Measurements from ENCODE around the gene TTC22.

TTC22 gene

GRCh38 chr1:54850737-54851136, 49.6 kb upstream of the TTC22 start (continued):
- no peak for TF ChIP-seq POU6F1 (CRISPR knock-in tag; IDR thresholded peaks at IDR 0.05; ENCODE audit: borderline replicate concordance, low read depth)
- TF ChIP-seq PATZ1 (CRISPR knock-in tag; IDR thresholded peaks at IDR 0.05; ENCODE audit: borderline replicate concordance) = no peak
- TF ChIP-seq ZFP3 (CRISPR knock-in tag; IDR thresholded peaks at IDR 0.05) = no peak

- ATAC-seq = peak; percentile 30
- no peak for TF ChIP-seq CSDC2 (CRISPR knock-in tag; IDR thresholded peaks at IDR 0.05)
- no peak for TF ChIP-seq RARB (CRISPR knock-in tag; IDR thresholded peaks at IDR 0.05)
- TF ChIP-seq ZC3H10 (CRISPR knock-in tag; IDR thresholded peaks at IDR 0.05) = no peak
- no peak for TF ChIP-seq ISL1 (CRISPR knock-in tag; IDR thresholded peaks at IDR 0.05)
- no peak for TF ChIP-seq TSHZ2 (CRISPR knock-in tag; IDR thresholded peaks at IDR 0.05)
- no peak for TF ChIP-seq TCF4 (CRISPR knock-in tag; IDR thresholded peaks at IDR 0.05; ENCODE audit: borderline replicate concordance)
Measured at GRCh38 chr1:54850069-54850730, 49.1 kb upstream of the TTC22 start.

- TF ChIP-seq ZFP30 (CRISPR knock-in tag; IDR thresholded peaks at IDR 0.05) = no peak
- no peak for ATAC-seq
Measured at GRCh38 chr1:54849219-54850068, 48.3 kb upstream of the TTC22 start.

GRCh38 chr1:54848134-54848948, 47.2 kb upstream of the TTC22 start:
- no peak for ATAC-seq
- TF ChIP-seq POU6F1 (CRISPR knock-in tag; IDR thresholded peaks at IDR 0.05; ENCODE audit: borderline replicate concordance, low read depth) (no peak), SNAI2 (CRISPR knock-in tag; IDR thresholded peaks at IDR 0.05) (no peak)

- no peak for ATAC-seq
- TF ChIP-seq TOX (CRISPR knock-in tag; IDR thresholded peaks at IDR 0.05; ENCODE audit: borderline replicate concordance) = no peak
Measured at GRCh38 chr1:54846716-54847284, 45.7 kb upstream of the TTC22 start.

GRCh38 chr1:54846301-54846700, 45.2 kb upstream of the TTC22 start:
- no peak for ATAC-seq
- no peak for TF ChIP-seq POU6F1 (CRISPR knock-in tag; IDR thresholded peaks at IDR 0.05; ENCODE audit: borderline replicate concordance, low read depth)
- no peak for TF ChIP-seq CSRNP3 (CRISPR knock-in tag; IDR thresholded peaks at IDR 0.05)
- TF ChIP-seq ESRRG (CRISPR knock-in tag; IDR thresholded peaks at IDR 0.05) = no peak
- no peak for TF ChIP-seq ARNTL (CRISPR knock-in tag; IDR thresholded peaks at IDR 0.05; ENCODE audit: borderline replicate concordance, low read depth)
- TF ChIP-seq TOX (CRISPR knock-in tag; IDR thresholded peaks at IDR 0.05; ENCODE audit: borderline replicate concordance) = no peak
- TF ChIP-seq ISL1 (CRISPR knock-in tag; IDR thresholded peaks at IDR 0.05) = no peak
- no peak for TF ChIP-seq PATZ1 (CRISPR knock-in tag; IDR thresholded peaks at IDR 0.05; ENCODE audit: borderline replicate concordance)
